ENCODE data around the gene CFC1B.
"Not testable (repeated sequence)": the region's sequence is repeated elsewhere in the genome, so short reads cannot be mapped to it uniquely, and the experiment has no call there.

The CFC1B gene

DNA sequence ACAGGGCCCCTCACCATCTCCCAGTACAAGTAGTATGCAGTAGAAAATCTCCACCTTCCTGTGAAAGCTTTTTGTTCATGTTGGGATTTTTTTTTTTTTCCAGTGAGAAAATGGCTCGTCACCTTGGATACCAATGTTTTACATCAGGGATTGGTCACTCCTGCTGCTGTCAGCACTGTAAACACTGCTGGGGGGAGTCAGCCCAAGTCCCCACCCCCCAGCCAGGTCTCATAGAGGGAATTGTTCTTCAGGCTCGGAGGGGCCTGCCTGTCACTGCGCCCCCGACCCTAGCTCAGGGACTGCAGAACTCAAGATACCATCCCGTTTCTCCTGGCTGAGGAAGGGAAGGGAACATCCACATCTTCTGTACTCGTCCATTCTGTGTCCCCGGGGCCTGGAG lies at the start of gene CFC1B:
CFC1B (plus strand) TSS at position 231 of the 400 bp plus-strand sequence. CDS start 263 bp downstream, outside the sequence.
- DNase-seq (ENCODE audit: low read depth) = not testable (repeated sequence)

DNA sequence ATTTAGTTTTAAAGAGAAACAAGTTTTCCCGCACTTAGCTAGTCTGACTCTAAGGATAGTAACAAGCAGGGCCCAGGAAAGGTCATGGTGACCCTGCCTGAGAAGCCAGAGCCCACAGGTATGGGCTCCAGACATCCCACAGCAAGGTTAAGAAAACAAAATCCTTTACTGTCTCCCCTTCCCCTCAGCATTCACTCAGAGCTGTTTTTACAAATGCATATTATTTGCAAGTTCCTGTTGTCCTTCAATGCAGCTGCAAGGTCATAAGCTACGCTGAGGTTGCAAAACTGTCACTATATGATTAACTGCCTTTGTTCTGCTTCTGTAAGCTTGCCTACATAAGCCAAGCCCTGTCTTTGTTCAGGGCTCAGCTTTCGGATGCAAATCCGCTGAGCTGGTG lies 29.9 kb upstream of the CFC1B start:
- not testable (repeated sequence) for DNase-seq (ENCODE audit: low read depth)

DNA sequence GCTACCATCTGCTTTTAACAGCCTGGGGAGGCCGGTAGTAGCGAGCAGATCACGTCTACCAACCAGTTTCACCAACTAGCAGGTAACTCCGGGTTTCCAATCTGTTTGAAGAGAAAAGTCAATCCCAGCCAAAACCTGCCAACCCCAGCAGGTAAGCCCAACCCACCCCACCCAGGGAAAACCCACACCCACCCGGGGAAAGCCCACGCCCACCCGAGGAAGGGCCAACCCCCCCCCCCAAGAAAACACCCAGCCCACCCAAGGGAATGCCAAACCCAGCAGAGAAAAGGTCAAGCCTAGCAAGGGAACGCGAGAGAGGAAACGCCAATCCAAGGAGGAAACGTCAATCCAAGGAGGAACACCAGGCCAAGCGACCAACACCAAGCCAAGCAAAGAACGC lies 11.8 kb upstream of the CFC1B start, which contains the start of gene POTEI:
POTEI (minus strand) TSS at position 101 of the 400 bp plus-strand sequence; CDS start at position 8, 93 bp downstream.
- DNase-seq (ENCODE audit: low read depth) = not testable (repeated sequence)

DNA sequence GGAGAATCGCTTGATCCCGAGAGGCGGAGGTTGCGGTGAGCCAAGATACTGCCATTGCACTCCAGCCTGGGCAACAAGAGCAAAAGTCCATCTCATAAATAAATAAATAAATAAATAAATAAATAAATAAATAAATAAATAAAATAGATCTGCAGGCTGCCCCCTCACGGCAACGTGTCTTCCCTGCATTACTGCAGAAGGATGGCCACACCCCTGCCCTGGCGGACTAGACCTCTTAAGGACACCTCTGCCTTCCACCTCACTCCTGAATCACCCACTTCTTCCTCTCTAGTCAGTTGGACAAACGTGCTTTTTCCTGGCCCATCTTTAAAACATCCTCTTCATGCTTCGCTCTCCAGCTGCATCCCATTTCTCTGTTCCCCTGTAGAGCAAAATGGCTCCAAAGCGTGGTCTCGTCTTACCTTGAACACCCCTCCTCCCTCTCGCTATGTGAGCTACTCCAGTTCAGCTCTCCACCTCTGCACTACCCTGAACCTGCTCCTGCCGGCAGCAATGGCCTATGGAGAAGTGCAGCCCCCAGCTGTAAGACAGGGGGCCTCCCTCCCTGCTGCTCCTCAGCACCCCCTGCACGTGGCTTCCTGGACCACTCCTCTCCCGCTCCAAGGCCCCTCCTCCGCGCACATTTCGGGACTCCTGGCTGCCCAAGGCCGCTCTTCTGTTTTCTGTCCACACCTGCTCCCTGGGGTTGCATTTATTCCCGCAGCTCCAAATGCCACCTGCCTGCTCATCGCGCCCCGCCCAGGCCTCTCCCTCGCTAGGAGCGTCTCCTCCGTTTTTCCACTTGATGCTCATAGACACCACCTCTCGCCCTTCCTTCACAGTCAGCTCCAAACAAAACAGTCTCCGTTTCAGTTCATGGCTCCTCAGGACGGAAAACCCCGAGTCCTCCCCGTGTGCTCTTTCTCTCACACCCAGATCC lies 9.9 kb upstream of the CFC1B start:
- not testable (repeated sequence) for DNase-seq (ENCODE audit: low read depth)

DNA sequence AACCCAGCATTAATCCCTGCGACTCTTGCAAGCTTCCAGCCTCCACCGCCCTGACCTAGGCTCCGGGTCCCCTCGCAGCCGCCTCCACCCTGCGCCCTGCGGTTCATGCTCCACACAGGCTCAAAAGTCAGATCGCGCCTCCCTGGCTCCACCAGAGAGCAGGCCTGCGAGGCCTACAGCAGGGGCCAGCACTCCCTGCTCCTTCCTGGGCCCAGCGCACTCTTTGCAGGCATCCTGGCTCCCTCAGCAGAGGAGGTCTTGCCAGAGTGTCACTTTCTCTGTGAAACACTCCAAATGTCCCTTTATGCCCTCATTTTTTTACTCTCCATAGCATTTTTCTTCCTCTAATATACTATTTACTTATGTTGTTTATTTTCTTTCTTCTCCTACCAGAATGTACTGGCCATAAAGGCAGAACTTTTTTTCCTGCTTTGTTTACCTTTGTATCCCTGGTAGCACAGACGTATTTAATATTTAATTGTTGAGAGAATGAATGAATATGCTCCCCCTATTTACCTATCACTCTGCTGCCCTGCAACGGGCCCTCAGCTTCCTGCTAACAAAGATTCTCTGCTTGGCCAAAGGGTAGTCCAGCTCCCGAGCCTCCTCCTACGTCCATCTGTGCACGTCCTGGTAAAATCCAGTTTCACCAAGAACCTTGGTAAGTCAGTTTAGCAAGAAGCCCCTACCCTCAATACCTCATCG lies 9.1 kb upstream of the CFC1B start:
- not testable (repeated sequence) for DNase-seq (ENCODE audit: low read depth)

DNA sequence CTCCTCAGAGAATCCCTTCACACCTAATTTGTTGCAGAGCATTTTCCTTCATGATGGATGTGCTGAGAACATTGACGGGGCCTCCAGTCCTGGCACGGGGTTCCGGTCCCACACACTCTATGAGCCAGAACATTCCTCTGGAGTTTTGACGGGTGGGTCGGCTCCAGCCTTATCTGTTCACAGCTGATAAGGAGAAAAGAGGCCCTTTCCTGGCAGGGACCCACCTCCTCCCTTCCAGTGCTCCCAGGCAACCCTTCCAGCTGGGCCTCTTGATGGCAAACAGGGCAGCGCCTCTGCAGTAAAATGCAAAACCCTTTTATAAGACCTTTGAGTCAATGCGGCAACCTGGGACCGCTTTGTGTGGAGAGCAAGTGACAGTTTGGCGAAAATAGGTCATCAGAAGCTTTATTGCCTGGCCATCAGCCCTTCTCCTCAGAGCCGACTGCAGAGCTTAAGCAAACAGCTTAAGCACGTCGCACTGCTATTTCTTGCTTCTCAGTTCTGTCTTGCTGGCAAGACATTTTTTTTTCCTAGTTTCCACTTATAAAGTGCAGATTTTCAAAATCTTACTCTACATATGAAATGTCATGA lies 2.4 kb upstream of the CFC1B start:
- DNase-seq (ENCODE audit: low read depth) = not testable (repeated sequence)

DNA sequence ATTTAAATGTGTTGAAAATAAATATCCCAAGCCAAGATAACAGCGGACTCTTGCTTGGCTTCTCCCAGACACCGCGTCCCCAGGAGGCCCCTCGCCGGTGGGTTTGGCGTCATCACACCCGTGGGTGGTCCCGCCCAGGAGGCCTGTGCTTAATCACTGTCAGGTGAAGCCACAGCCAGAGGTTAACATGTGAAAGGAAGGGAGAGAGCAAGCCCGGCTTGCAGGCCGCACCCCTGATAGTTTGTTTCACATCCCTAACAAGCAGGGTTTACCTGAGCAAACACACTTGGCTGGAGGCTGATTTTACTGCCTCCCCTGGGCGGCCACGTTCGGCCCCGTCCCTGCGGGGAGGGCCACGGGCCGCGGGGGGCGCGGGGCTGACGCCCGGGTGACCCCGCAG lies 1.4 kb downstream of the CFC1B start:
- not testable (repeated sequence) for DNase-seq (ENCODE audit: low read depth)

DNA sequence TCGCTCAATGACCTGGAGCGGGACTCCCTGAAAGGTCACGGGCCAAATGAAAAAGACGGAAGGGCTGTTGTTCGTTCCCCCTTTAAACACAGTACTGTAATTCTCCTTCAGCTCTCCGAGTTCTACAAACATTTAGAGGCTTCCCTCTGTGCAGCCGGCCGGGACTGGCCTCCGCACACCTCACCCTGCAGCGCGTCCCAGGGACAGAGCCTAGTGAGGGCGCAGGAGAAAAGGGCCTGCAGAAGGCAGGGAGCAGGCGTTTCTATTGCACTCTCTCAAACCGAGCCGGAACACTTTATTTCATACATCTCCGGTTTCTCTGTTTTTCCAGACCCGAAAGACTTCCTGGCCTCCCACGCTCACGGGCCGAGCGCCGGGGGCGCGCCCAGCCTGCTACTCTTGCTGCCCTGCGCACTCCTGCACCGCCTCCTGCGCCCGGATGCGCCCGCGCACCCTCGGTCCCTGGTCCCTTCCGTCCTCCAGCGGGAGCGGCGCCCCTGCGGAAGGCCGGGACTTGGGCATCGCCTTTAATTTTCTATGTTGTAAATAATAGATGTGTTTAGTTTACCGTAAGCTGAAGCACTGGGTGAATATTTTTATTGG lies 6.4 kb downstream of the CFC1B start:
- not testable (repeated sequence) for DNase-seq (ENCODE audit: low read depth)

DNA sequence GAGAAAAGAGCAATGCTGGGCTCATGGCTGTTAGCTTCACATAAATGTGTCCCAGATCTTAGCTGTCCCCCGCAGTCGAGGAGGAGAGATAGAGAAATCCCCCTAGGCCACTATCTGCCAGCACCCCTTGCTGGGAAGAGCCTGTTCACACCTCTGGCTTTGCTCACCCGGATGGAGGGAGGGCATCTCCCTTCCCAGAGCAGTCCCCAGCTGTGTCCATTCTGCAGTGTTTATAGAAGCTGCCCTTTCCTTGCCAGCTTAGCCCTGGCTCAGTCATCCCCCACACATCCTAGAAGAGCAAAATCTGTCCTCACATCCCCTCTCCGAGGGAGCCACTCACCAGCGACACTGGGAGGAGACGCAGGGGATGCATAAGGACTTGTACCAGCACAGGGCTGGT lies 8.5 kb downstream of the CFC1B start:
- DNase-seq (ENCODE audit: low read depth) = not testable (repeated sequence)

DNA sequence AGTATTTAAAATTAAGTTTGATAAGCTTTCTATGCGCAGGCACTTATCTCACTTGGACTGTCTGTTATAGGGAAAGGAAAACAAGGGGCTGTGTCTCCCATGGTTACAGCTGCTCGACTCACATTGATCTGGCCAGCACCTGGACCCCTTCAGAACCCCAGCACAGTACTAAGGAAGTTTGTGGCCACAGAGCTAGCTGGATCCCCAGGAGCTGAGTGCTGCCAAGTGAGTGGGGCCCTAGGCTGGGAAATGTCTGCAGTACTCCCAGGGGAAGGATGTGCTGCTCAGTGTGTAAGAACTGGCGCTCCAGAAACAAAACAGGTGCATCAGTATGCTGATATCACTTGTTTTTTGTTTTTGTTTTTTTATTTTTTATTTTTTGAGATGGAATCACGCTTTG lies 9.2 kb downstream of the CFC1B start:
- not testable (repeated sequence) for DNase-seq (ENCODE audit: low read depth)

DNA sequence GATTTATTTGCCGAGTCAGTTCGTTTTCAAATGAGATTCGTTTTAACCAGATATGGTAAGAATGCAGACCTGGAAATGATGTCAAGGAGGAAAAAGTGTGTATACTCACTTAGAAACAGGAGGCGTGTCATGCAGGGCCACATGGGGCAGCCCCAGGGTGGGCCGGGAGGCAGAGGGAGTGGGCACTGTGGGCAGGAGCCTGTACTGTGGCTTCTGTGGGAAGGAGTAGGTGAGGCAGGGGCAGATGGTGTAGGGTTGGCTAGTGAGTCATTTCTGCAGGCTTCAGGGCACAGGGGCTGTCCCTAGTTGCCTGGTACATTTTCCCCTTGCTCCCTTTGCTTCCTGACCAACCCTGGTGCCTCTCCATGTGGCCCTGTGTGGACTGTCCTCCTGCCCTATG lies 10.2 kb downstream of the CFC1B start:
- not testable (repeated sequence) for DNase-seq (ENCODE audit: low read depth)

DNA sequence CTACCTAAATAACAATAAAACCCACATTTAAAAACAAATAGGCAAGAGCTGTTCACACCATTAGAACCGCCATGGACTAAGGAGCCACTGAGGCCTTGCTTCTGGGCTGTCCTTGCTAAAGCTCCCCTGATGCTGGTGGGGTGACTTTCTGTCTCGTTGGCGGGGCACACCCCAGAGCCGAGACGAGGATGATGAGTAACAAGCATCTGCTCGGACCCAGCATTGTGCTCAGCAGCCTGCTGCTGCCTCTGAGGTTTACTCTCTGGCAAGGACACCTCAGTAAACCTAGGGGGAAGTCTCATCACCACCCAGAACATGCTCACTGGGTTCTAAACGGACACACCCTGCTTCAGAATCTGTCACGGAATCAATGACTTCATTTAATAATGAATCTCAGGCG lies 10.7 kb downstream of the CFC1B start:
- DNase-seq (ENCODE audit: low read depth) = not testable (repeated sequence)

DNA sequence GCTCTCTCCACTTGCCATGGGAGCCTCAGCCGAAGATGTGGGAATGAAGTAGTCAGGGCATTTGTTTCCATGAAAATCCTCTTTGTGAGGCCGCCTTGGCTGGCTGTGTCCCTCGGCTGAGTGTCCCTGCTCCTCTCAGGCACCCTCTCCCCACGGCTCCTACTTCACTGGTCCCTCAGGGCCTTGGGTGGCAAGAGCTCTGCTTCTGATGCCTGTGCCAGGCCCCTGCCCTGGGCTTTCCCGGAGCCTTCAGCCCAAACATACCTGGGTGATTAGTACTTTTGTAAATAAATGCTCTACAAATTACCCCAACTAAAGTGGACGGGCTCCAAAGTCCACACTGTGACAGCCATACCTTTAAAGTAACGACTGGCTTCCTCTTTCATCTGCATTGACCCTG lies 15.6 kb downstream of the CFC1B start:
- DNase-seq (ENCODE audit: low read depth) = not testable (repeated sequence)

DNA sequence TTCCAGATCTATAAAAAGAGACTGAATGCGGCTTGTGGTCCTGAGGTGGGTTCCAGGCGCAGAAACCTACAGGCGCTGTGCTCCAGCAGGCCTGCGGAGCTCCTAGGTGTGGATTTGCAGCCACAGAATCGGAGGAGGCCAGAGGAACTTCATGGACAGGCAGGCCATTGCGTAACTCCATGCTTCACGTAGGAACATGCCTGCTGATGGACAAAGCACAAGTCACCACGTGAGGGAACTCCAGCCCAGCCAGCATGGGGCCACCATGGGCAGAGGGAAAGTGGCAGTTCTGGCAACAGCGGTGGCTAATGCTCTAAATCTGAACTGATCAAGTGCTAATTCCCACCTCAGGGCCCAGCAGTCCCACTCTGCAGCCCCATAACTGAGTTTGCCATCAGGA lies 17.2 kb downstream of the CFC1B start:
- DNase-seq (ENCODE audit: low read depth) = not testable (repeated sequence)

DNA sequence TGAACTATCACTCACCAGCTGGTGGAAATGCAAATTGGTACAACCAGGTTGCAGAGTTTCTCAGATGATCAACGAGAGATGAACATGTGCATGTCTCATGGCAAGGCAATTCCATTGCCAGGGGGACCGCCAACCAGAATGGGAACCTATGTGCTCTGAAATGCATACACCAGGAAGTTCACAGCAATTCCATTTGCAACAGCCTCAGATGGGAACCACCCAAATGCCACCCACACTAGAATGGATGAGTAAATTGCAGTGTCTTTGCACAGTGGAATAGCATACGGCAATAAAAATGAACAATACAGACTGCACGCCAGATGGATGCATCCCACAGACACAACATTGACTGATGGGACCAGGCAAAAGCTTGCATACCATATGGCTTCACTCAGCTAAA lies 21.8 kb downstream of the CFC1B start:
- DNase-seq (ENCODE audit: low read depth) = not testable (repeated sequence)

DNA sequence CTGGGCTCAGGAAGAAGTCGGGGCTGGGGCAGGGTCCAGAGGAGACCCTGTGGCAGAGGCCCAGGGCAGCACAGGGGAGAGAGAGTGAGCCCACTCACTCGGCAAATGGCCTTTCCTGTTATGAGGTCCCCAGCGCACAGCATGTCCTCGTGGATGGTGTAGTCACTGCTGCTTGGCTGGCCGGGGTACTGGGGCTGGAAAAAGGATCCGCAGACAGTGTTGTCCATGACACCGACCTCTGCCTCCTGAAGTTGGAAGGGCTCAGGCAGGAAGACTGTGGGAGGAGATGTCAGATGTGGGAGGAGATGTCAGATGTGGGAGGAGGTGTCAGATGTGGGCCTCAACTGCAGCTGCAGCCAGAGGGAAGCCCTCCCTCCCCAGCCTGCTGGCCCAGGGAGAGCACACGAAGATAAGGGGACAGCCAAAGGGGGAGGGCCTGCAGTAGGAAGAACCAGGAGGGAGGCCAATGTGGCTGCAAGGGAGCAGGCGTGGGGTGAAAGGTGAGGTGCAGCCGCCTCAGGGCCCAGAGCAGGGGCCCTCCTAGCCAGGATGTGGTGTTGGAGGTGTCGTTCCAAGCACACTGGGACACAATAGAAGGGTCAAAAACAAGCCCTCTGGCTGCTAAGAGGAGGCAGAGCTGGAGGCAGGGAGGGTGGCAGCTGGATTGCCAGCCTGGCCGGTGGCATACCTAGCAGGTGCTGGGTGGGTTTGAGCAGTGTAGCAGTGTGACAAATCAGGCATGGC lies 22.9 kb downstream of the CFC1B start:
- DNase-seq (ENCODE audit: low read depth) = not testable (repeated sequence)

DNA sequence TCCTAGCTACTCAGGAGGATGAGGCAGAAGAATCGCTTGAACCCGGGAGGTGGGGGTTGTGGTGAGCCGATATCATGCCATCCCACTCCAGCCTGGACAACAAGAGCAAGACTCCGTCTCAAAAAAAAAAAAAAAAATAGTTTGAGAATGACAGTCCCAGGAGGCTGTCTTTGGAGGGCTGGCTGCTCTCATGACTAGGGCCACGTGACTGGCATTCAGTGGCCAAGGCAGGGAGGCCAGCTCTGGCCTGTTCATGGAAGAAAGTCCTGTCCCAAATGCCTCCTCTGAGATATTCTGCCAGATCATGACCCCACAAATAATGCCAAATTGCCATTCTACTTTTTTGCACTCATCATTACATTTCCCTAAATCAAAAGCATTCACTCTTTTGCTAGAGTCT lies 24.0 kb downstream of the CFC1B start:
- not testable (repeated sequence) for DNase-seq (ENCODE audit: low read depth)

DNA sequence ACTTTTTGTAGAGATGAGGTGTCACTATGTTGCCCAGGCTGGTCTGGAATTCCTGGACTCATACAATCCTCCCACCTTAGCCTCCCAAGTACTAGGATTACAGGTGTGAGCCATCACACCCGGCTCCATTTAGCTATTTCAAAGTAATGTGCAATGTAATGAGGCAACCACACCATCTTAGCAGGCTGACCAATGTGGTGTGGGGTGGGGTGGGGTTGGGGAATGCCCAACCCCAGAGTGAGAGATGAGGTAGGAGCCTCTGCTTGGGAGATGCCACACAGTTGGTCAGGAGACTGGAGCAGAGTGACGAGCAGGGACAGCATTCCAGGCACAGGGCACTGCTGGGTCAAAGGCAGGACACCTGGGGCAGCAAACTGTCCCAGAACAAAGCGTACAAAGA lies 27.4 kb downstream of the CFC1B start:
- not testable (repeated sequence) for DNase-seq (ENCODE audit: low read depth)

DNA sequence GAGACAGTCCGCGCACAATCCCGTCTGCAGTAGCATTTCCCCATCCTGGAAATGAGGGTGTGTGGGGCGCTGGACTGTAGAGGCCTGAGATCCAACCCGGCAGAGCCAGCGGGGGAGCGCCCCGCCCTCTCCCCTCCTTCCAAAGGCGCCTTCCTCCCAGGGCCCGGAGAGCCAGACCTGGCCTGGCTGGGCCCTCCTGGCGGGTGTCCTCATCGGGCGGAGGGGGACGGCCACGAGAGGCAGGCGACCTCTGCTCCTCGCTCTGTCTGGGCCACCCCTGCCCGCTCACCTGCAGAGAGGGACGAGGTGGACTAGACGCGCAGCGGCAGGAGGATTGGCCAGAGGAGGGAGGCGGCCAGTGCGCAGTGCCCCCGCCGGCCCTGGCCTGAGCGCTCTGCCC lies 28.5 kb downstream of the CFC1B start:
- DNase-seq (ENCODE audit: low read depth) = not testable (repeated sequence)

DNA sequence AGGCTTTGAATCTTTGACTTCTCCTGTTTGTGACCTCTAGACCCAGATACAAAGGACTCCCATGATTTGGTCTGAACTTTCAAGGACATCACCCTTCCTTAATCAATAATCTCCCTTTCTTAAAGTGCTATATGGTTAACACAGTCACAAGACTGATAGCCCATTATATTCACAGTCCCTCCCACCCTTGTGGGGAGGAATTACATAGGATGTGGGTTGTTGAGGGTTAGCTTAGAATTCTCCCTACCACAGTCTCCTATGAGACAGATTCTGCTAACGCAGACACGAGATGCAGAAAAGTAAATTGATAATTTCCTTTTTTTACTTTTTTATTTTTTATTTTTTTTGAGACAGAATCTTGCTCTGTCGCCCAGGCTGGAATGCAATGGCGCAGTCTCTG lies 33.2 kb downstream of the CFC1B start:
- DNase-seq (ENCODE audit: low read depth) = not testable (repeated sequence)

DNA sequence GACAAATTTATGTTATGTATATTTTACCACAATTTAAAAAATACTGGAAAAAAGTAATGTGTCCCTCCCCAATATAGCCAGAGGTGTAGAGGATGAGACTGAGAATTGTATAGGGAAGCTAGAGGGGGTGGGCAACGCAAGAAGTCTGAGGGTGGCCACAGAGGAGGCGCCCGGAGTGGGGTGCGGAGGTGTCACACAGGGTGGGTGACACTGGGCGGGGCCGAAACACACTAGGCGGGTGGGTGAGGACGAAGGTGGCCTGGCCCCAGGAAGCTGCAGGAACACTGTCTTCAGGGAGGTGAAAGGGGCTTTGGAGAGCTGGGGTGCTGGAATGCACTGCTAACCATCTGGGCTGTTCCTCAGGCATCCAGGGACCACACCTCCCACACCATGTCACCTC lies 35.4 kb downstream of the CFC1B start:
- not testable (repeated sequence) for DNase-seq (ENCODE audit: low read depth)
